SK-N-SH (cell line): ENCODE data around the gene PLAC1. TPM values are rescaled to one million over a fixed set of nuclear protein-coding genes. Genes with fewer than 3 reads are reported as not detected.

Experiments used
- CTCF ChIA-PET: fragments of 300-600, 350-600 bp; formaldehyde crosslinking; extraction: SDS; loops from one replicate; lab custom pipeline; 2021; lab: Yijun Ruan, JAX
- POLR2A ChIA-PET: fragments of 350-600 bp; sonication (Branson Sonifier 250); formaldehyde crosslinking; extraction: SDS; loops from one replicate; lab custom pipeline; 2020; ENCODE audit warnings: antibody characterized with exemption, inconsistent platforms; lab: Yijun Ruan, JAX
- DNase-seq: peaks from one replicate; pipeline ENCODE4 v3.0.0; 2012
- H2AFZ ChIP-seq: fragments of 200-600 bp; sonication (generic); 2 replicates; pipeline ENCODE4 v1.8.1; 2016; ENCODE audit warnings: antibody characterized with exemption, mild to moderate bottlenecking, low read depth
- H3F3A ChIP-seq: fragments of 200-600 bp; sonication (generic); replicated peaks from 2 replicates; pipeline ENCODE3; 2016; ENCODE audit warnings: antibody characterized with exemption, mild to moderate bottlenecking; ENCODE audit not compliant: insufficient read depth
- H3K27ac ChIP-seq, 2 experiments: fragments of 200-500 bp in 1 of 2; fragments of 200-600 bp in 1 of 2; sonication (Bioruptor generic) in 1 of 2; sonication (generic), shearing (Covaris generic) in 1 of 2; 2 replicates each; pipeline versions ENCODE4 v1.5.1 to v1.6.1; 2014 to 2016; ENCODE audit warnings: low read depth in 2 of 2, inconsistent platforms in 1 of 2, low read length in 1 of 2, mild to moderate bottlenecking in 1 of 2, mixed read lengths in 1 of 2
- H3K27me3 ChIP-seq: fragments of 200-600 bp; sonication (generic), shearing (Covaris generic); 2 replicates; pipeline ENCODE4 v1.6.1; 2016; ENCODE audit warnings: mixed run types; ENCODE audit not compliant: insufficient read depth
- H3K36me3 ChIP-seq, 2 experiments: fragments of 200-500 bp in 1 of 2; fragments of 200-600 bp in 1 of 2; sonication (Bioruptor generic) in 1 of 2; sonication (generic) in 1 of 2; replicated peaks in 1 of 2; 2 replicates each; pipeline versions ENCODE3 to v1.5.1; 2014 to 2016; ENCODE audit warnings: low read length in 1 of 2, mild to moderate bottlenecking in 1 of 2; ENCODE audit not compliant: insufficient read depth in 2 of 2, control insufficient read depth in 1 of 2
- H3K4me1 ChIP-seq, 2 experiments: fragments of 200-500 bp in 1 of 2; fragments of 200-600 bp in 1 of 2; sonication (Bioruptor generic) in 1 of 2; sonication (generic), shearing (Covaris generic) in 1 of 2; 2 replicates each; pipeline versions ENCODE4 v1.5.1 to v1.6.1; 2014 to 2016; ENCODE audit warnings: low read depth in 1 of 2, low read length in 1 of 2, mixed run types in 1 of 2; ENCODE audit not compliant: insufficient read depth in 2 of 2, control insufficient read depth in 1 of 2
- H3K4me2 ChIP-seq: fragments of 200-600 bp; sonication (generic), shearing (Covaris generic); 2 replicates; pipeline ENCODE4 v1.6.1; 2017; ENCODE audit warnings: mixed run types
- H3K4me3 ChIP-seq, 2 experiments: fragments of 200-500 bp in 1 of 2; fragments of 200-600 bp in 1 of 2; sonication (Bioruptor generic) in 1 of 2; sonication (generic), shearing (Covaris generic) in 1 of 2; 2 replicates each; pipeline versions ENCODE4 v1.5.1 to v1.8.1; 2014 to 2016; ENCODE audit warnings: low read depth in 2 of 2, inconsistent platforms in 1 of 2, low read length in 1 of 2, mild to moderate bottlenecking in 1 of 2, mixed read lengths in 1 of 2, moderate library complexity in 1 of 2
- H3K79me2 ChIP-seq: fragments of 200-600 bp; sonication (generic); 2 replicates; pipeline ENCODE4 v1.8.1; 2017; ENCODE audit warnings: mild to moderate bottlenecking; ENCODE audit not compliant: insufficient read depth
- H3K9ac ChIP-seq: fragments of 200-600 bp; sonication (generic); 2 replicates; pipeline ENCODE4 v1.6.1; 2017; ENCODE audit warnings: mixed run types
- H3K9me2 ChIP-seq: fragments of 200-600 bp; sonication (generic); 2 replicates; pipeline ENCODE4 v1.6.1; 2017; ENCODE audit warnings: mixed run types
- H3K9me3 ChIP-seq: fragments of 200-600 bp; sonication (generic); 2 replicates; pipeline ENCODE4 v1.6.1; 2017; ENCODE audit warnings: mixed run types, mild to moderate bottlenecking, moderate library complexity
- H4K20me1 ChIP-seq: fragments of 200-600 bp; sonication (generic); 2 replicates; pipeline ENCODE4 v1.6.1; 2017; ENCODE audit warnings: mild to moderate bottlenecking, mixed run types; ENCODE audit not compliant: insufficient read depth
- CHD2 ChIP-seq: fragments of 150-350 bp; IDR thresholded peaks from 2 replicates; pipeline ENCODE4 v1.6.1; 2018; ENCODE audit warnings: low read length; ENCODE audit not compliant: partially characterized antibody
- CTCF ChIP-seq: fragments of 200-600 bp; sonication (generic); IDR thresholded peaks from 2 replicates; pipeline ENCODE4 v1.6.1; 2017; ENCODE audit warnings: antibody characterized with exemption, mild to moderate bottlenecking, moderate library complexity
- ELF1 ChIP-seq: IDR thresholded peaks from 2 replicates; pipeline ENCODE4 v1.4.0; 2012
- FOXJ3 ChIP-seq: sonication (generic); formaldehyde crosslinking; IDR thresholded peaks from 2 replicates; pipeline ENCODE4 v1.5.1; 2020; ENCODE audit warnings: mild to moderate bottlenecking, missing genetic modification reagents
- GABPA ChIP-seq: IDR thresholded peaks from 2 replicates; pipeline ENCODE4 v1.4.0; 2012; ENCODE audit warnings: low read depth, mild to moderate bottlenecking
- MEF2A ChIP-seq: IDR thresholded peaks from 2 replicates; pipeline ENCODE4 v1.4.0; 2012; ENCODE audit warnings: low read depth, borderline replicate concordance
- MXI1 ChIP-seq: IDR thresholded peaks from 2 replicates; pipeline ENCODE4 v1.6.1; 2012; ENCODE audit warnings: mild to moderate bottlenecking, low read depth, low read length, improper control_type of control experiment
- NFIC ChIP-seq: IDR thresholded peaks from 2 replicates; pipeline ENCODE4 v1.4.0; 2012; ENCODE audit warnings: borderline replicate concordance
- NRF1 ChIP-seq: IDR thresholded peaks from 2 replicates; pipeline ENCODE4 v1.6.1; 2012; ENCODE audit warnings: low read depth, mild to moderate bottlenecking, low read length
- POLR2AphosphoS5 ChIP-seq: IDR thresholded peaks from 2 replicates; pipeline ENCODE4 v1.6.1; 2012; ENCODE audit warnings: low read depth, low read length
- RAD21 ChIP-seq: IDR thresholded peaks from 2 replicates; pipeline ENCODE4 v1.6.1; 2012; ENCODE audit warnings: mild to moderate bottlenecking, low read length
- RCOR1 ChIP-seq: fragments of 150-350 bp; IDR thresholded peaks from 2 replicates; pipeline ENCODE4 v1.6.1; 2017; ENCODE audit warnings: antibody characterized with exemption, low read length
- RXRA ChIP-seq: IDR thresholded peaks from 2 replicates; pipeline ENCODE4 v1.4.0; 2012; ENCODE audit warnings: low read depth, mild to moderate bottlenecking, borderline replicate concordance
- SMC3 ChIP-seq: IDR thresholded peaks from 2 replicates; pipeline ENCODE4 v1.6.1; 2012; ENCODE audit warnings: low read depth, low read length, improper control_type of control experiment
- TCF12 ChIP-seq: IDR thresholded peaks from 2 replicates; pipeline ENCODE4 v1.4.0; 2012
- ZBTB33 ChIP-seq: IDR thresholded peaks from 2 replicates; pipeline ENCODE4 v1.4.0; 2012; ENCODE audit warnings: low read depth, borderline replicate concordance
- WGBS: methylation state at CpG from one replicate; pipeline ENCODE4 v1.1.6; 2017; ENCODE audit warnings: low lambda C conversion rate; 5-methylcytosine and 5-hydroxymethylcytosine counted together
- polyA plus RNA-seq, 3 experiments: library from polyadenylated mRNA; depleted of rRNA; stranded (reverse); fragments of >200 nt; gene quantifications; 2 replicates each; pipeline ENCODE4 v1.2.3, GENCODE V29; 2012

The PLAC1 gene
- polyA plus RNA-seq, 1 of the 3 experiments (the other 2 are of a cell fraction): 50.9 TPM

GRCh38 chrX:134552351-134552750 lies 105.9 kb downstream of the PLAC1 start:
- peaks cover 8% of the 10 kb centered on the region for H3F3A ChIP-seq
- H3K4me1 ChIP-seq: peaks cover 0 to 10% of the 10 kb centered on the region in 2 experiments; a peak in 3 of 4 replicates
- no peaks in the 10 kb centered on the region for H3K36me3 ChIP-seq
- no peaks in the 10 kb centered on the region for H3K27me3 ChIP-seq
- no peak overlapping the region for H3K4me2 ChIP-seq
- H4K20me1 ChIP-seq: no peaks in the 10 kb centered on the region; the same call in 1 of the 2 replicates
- TF ChIP-seq POLR2AphosphoS5 (no peak), MXI1 (no peak), GABPA (no peak), SMC3 (no peak), FOXJ3 (CRISPR knock-in tag) (no peak), ZBTB33 (no peak), MEF2A (no peak), NRF1 (no peak), CTCF (no peak), ELF1 (no peak), CHD2 (no peak), RXRA (no peak), RCOR1 (no peak), TCF12 (no peak), NFIC (no peak), RAD21 (no peak)
- ChIA-PET CTCF (interaction anchor here (0.9 kb wide), 1 partner anchor 31 kb away, joined by 4 read pairs; no protein-coding TSS in a partner anchor), POLR2A (no interaction called here)
- peak overlapping the region; percentile 34 to 48; a peak in 1 of 4 replicates for H3K27ac ChIP-seq
- no peak overlapping the region for H3K4me3 ChIP-seq
- DNase-seq: no peak
- H2AFZ ChIP-seq: no peak overlapping the region; the same call in 1 of the 2 replicates
- 63% methylated on average over 5 of the region's 5 CpGs for WGBS
- peaks cover 20% of the 10 kb centered on the region for H3K79me2 ChIP-seq
- H3K9me2 ChIP-seq: no peaks in the 10 kb centered on the region
- H3K9ac ChIP-seq: no peak overlapping the region
- H3K9me3 ChIP-seq: no peaks in the 10 kb centered on the region
